ENCODE measurements around the gene FBH1.
"Not testable (repeated sequence)": the region's sequence is repeated elsewhere in the genome, so short reads cannot be mapped to it uniquely, and the experiment has no call there.

Gene FBH1

DNA sequence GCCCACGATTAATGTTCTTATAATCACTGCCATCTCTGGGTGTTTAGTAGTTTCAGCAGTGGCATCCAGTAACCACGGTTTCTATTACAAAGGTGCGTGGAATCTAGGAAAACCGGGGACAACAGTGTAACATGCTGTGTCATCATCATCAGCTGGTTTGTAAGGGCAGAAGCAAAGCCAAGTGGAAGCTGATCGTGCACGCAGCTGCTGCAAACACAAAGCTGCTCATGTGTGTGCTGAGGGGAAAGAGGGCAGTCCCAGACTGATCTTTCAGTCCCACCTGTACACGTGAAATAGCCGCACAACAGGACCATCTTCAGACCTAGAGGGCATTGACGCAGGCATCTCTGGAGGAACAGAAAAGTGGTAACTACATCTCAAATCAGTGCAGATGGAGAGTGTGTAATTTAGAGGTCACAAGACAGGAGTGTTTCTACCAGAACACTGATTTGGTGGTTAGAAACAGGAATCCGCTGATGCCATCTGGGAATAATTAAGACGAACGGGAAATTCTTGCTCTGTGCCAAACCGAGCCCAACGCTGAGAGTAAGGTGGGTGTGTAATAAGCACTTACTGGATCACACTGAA is 13.8 kb upstream of the FBH1 start:
- no peak for DNase-seq

- not testable (repeated sequence) for DNase-seq
These were observed 13.0 kb upstream of the FBH1 start for GRCh38 chr10:5877041-5877440.

DNA sequence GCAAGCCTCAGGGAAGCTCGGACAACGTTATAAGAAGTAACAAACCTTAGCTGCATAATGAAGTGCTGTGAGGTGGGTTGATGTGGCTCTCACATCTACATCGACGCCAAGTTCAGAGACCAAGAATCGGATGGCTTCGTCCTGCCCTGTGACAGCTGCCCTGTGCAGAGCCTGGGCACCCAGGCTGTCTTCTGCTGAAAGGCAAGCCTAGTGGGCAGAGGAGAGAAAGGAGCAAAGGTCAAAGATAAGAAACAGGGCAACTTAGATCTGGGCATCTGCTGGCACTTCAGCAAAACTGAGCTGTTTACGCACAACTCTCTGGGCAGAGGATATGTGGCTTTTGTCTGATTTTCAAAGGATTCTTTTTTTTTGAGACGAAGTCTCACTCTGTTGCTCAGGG is 7.1 kb upstream of the FBH1 start:
- no peak for DNase-seq

GRCh38 chr10:5885619-5886018 is 4.4 kb upstream of the FBH1 start:
- DNase-seq, result no peak

DNA sequence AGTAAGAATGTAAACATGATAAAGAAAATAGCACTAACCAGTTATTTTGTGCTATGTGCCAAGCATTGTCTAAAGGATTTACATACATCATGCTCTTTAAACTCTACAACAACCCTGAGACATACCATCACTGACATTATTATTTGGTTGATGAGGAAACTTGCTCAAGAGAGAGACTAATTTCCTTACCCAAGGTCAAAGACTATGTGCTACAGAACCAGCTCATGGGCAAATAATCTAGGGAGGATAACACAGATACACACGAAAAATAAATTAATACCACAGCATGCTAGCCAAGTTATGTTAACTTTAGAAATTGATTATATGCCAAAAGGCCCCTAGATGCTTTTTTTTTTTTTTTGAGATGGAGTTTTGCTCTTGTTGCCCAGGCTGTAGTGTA is 3.0 kb upstream of the FBH1 start:
- DNase-seq, result no peak

DNA sequence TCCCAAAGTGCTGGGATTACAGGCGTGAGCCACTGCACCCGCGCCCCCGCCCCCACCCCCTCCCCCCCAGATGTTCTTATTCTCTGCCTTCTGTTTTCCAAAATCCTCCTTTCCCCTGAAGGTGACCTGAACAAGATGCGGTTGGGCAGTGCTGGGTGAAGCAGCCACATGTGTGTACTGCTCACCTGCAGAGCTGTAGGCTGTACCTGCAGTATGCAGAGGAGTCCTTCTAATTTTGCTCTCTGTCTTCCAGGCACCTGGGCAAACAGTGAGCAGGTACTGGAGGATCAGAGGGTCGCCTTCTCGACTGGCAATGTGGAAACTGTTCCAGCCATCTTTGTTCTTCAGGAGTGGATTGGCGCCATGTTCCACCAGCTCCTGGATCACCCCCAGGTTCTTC is 2.4 kb upstream of the FBH1 start:
- DNase-seq, result no peak

- no peak for DNase-seq
These were observed 1.7 kb upstream of the FBH1 start for GRCh38 chr10:5888351-5888750.

- no peak for DNase-seq
These were observed 1.0 kb upstream of the FBH1 start for GRCh38 chr10:5888843-5889623.

DNA sequence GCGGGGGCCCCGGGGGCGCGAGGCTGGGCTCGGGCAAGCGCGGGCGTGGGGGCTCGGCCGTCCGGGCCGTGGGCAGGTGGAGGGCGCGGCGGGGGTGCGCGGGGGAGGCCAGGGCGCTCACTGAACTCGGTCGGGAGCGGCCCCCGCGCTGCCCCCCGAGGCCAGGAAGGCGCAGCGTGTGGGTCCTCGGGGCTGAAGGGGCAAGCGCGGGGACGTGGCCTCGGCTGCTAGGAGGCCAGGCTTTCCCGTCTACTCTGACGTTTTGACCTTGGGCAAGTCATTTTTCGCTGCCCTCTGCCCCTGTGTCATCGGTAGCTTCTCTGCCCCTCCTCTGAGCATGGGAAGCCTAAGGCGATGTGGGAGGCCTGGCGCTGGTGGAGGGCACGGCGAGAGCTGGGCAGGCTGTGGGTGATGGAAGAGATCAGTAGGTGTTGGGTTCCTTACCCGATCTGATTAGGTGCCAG is 441 bp downstream of the FBH1 start:
- no peak for DNase-seq

DNA sequence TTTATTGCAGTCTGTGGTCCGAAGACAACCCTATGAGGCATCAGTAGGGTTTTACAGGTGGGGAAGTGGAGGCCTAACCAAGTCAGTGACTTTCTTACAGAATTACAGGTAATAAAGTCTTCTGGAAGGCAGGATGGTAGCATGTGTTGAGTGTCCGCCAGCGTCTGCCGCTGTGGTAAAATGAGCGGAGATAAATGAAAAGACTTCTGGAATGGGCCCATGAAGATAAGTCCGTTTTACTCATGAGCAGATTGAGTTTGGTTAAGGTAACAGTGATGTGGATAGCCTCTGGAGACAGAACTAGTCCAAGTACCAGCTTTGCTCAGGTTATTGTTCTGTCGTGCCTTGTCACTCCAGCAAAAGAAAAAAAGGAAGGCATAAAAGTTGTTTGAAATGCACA is 966 bp downstream of the FBH1 start:
- no peak for DNase-seq

DNA sequence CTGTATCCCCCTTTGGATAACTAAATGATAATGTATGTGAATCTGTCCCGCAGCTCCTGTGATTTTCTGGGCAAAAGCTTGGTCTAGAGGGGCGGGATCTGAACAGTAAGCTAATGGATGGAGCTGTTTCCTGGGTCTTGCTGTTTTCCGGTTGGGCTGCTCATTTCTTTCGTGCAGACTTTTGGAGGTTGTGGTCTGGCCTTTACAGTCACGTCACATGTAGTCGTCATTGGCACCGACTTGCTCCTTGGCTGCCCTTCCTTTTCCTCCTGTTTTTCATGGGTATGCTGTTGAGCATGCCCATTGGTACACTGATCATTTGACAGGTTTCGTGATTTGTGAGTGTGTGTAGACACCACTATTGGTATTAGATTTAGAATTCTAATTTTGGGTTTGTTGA is 2.0 kb downstream of the FBH1 start:
- DNase-seq, result no peak

DNA sequence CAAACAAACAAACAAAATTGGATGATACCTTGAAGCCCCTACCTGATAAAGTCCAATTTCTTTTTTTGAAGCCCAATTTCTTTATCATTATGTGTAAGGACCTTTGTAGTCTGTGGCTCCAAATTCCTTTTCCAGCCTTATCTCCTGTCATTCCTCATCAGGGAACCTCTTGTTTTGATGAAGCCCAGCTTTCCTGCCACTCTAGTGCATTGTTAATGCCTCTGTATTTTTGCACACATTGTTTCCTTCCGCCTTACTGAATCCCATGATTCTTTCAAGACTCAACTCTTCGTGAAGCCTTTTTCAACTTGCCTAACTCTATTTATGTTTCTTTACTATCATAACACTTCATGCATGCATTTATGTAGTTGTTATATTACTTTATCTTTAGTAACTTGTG is 3.3 kb downstream of the FBH1 start:
- DNase-seq, result no peak

DNA sequence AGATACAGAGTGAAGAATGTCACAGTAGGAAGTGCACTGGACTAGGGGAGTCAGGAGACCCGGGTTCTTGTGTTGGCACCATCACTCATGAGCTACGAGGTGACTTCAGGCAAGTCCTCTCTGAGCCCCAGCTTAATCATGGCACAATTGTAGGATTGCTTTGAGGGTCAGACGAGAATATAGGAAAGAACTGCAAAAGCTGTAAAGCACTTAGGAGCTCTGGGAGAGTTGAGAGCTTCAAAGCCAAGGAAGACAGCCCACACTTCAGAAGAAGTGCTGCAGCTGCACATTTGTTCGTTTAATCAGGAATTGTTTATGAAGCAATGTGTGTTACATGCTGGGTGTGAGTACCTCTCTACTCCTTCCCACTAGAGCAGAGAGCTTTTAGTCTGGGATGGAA is 4.4 kb downstream of the FBH1 start:
- DNase-seq, result no peak

- no peak for DNase-seq
These were observed 4.8 kb downstream of the FBH1 start for GRCh38 chr10:5894873-5895272.

DNA sequence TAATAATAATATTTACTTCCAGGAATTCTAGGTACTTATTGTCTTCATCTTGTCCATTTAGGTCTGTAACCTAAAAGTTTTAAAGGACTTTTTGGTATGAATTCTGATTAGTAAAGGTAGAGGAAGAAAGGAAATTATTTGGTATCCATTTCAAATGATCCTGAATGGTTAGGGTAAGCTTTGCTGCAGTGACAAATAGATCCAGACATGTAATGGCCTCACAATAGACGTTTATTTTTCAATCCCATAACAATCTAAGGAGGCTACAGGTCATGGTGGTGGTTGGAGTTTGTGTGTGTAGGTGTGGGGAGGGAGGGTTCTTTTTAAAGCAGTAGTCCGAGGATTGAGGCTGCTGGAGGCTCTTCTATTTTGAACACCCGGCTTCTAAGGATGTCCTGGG is 5.3 kb downstream of the FBH1 start:
- no peak for DNase-seq

- no peak for DNase-seq
These were observed 5.8 kb downstream of the FBH1 start for GRCh38 chr10:5895804-5896203.

DNA sequence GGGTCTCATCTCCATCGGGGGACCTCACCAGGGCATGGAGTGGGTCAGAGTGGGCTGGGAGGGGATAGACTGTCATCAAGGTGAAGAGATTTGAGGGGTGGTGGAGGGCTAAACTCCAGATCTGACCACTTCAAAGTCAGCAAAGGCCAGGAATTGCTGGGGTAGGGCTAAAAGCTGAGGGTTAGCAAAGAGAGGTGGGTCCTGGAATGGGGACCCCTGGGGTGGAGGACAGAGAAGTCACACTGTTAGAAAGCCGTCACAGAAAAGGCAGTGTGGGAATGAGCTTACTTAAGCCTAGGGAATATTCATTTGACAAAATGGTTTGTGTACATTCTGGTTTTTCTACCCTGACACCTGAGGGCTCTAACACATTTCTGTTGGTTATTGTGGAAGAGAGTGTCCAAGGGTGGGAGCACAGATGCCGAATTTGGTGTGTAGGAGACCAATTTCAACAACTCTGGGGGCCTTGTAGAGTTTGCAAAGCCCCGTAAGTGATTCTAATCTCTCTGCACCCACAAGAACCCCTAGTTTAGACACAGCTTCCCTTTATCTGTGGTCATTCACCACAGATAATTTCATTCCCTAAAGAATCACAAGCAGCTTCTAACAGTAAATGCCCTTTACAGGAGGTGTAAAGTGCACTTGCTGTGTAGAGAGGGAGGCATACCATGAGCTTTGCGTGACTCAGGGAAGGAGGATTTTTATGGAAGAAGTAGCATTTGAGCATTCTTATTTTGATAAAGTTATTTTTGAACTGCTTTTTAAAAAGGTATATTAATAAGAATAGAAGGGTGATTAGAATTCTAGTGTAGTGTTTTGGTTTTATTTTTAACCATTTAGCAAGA is 6.4 kb downstream of the FBH1 start:
- DNase-seq, result no peak

- DNase-seq, result no peak
These were observed 7.0 kb downstream of the FBH1 start for GRCh38 chr10:5897053-5897340.

GRCh38 chr10:5897504-5897903 is 7.5 kb downstream of the FBH1 start:
- no peak for DNase-seq

- no peak for DNase-seq
These were observed 8.1 kb downstream of the FBH1 start for GRCh38 chr10:5898163-5898562.

GRCh38 chr10:5900247-5900646 is 10.2 kb downstream of the FBH1 start:
- no peak for DNase-seq

DNA sequence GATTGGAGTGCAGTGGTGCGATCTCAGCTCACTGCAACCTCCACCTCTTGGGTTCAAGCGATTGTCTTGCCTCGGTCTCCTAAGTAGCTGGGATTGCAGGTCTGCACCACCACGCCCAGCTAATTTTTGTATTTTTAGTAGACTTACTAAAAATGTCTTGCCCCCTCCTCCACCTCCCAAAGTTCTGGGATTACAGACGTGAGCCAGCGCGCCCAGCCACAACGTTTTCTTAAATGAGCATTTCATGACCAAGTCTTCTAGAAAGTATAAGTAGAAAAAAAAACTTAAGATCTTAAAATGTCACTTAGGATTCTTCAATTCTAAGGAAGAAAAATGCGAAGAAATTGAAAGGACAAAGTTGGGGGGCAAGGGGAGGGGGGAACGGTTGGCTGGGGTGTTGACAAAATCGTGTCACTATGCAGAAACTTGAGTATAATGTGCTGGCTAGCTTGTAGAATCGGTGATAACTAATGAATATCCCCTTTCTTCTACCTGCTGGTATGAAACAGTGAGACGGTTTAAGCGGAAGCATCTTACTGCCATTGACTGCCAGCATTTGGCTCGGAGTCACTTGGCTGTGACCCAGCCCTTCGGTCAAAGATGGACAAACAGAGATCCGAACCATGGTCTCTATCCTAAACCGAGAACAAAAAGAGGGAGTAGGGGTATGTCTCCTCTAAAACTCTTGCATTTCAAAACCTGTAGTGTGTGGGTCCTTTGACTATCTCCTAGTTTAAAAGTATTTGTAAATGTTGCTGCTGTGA is 12.7 kb downstream of the FBH1 start:
- no peak for DNase-seq

- no peak for DNase-seq
These were observed 13.5 kb downstream of the FBH1 start for GRCh38 chr10:5903563-5903962.
